GM12878 (cell line): ENCODE data around the gene IL16. TPM values are rescaled to one million over a fixed set of nuclear protein-coding genes. Genes with fewer than 3 reads are reported as not detected.

Source experiments
- ATAC-seq: fragments of 200-7000 bp; cut with Tn5 transposase; 3 replicates; pipeline ENCODE4 v1.9.1; 2020; ENCODE audit warnings: mild to moderate bottlenecking, moderate library complexity
- BruUV-seq: library from RNA; stranded (reverse); fragments of 400-500 nt; replicated peaks from 2 replicates; lab custom pipeline; 2021; lab: Mats Ljungman, UMichigan
- CTCF ChIA-PET: fragments of 300-600 bp; sonication (Branson Sonifier 250); formaldehyde crosslinking; extraction: SDS; loops from one replicate; lab custom pipeline; 2021; ENCODE audit warnings: inconsistent platforms; lab: Yijun Ruan, JAX
- POLR2A ChIA-PET: fragments of 350-600 bp; formaldehyde crosslinking; extraction: SDS; loops from one replicate; lab custom pipeline; 2021; ENCODE audit warnings: inconsistent platforms; lab: Charles Lee
- RAD21 ChIA-PET: fragments of 300-600 bp; sonication (Branson Sonifier 250); formaldehyde crosslinking; loops from one replicate; lab custom pipeline; 2023; ENCODE audit warnings: antibody characterized with exemption; ENCODE audit not compliant: unreplicated experiment; lab: Charles Lee
- SMC1A ChIA-PET: fragments of 300-600 bp; sonication (Branson Sonifier 250); formaldehyde crosslinking; loops from one replicate; lab custom pipeline; 2023; ENCODE audit not compliant: unreplicated experiment, uncharacterized antibody; lab: Charles Lee
- DNase-seq: peaks from one replicate; pipeline ENCODE4 v3.0.0-alpha.2; 2011; ENCODE audit warnings: low read depth, low spot score
- FAIRE-seq: peaks from 3 replicates; lab custom pipeline; 2011; peaks lifted over from hg19 to GRCh38; lab: Jason Lieb, UNC
- H2AFZ ChIP-seq: 2 replicates; pipeline ENCODE4 v1.6.0; 2011; ENCODE audit warnings: low read depth, low read length, control low read depth; ENCODE audit not compliant: control insufficient read depth
- H3K27ac ChIP-seq: 2 replicates; pipeline ENCODE4 v1.5.1; 2011; ENCODE audit warnings: control low read depth; ENCODE audit not compliant: control insufficient read depth, insufficient read depth
- H3K27me3 ChIP-seq, 2 experiments: replicated peaks in 1 of 2; 2 replicates each; pipeline versions ENCODE4 v1.6.0 to v1.6.1; 2011; ENCODE audit warnings: low read length in 1 of 2; ENCODE audit not compliant: control insufficient read depth in 2 of 2, insufficient read depth in 2 of 2
- H3K36me3 ChIP-seq, 2 experiments: 2 replicates each; pipeline ENCODE4 v1.5.1; 2011; ENCODE audit warnings: low read length in 1 of 2; ENCODE audit not compliant: control insufficient read depth in 2 of 2, insufficient read depth in 2 of 2
- H3K4me1 ChIP-seq: 2 replicates; pipeline ENCODE4 v1.6.1; 2011; ENCODE audit warnings: mild to moderate bottlenecking, low read length, moderate library complexity, mixed read lengths; ENCODE audit not compliant: control insufficient read depth, insufficient read depth
- H3K4me2 ChIP-seq: 2 replicates; pipeline ENCODE4 v1.6.0; 2011; ENCODE audit warnings: control low read depth; ENCODE audit not compliant: control insufficient read depth, insufficient read depth
- H3K4me3 ChIP-seq: fragments of 200-600 bp; sonication (generic); 2 replicates; pipeline ENCODE4 v1.5.1; 2016
- H3K79me2 ChIP-seq: 2 replicates; pipeline ENCODE4 v1.6.0; 2011; ENCODE audit warnings: low read length; ENCODE audit not compliant: control insufficient read depth, insufficient read depth
- H3K9ac ChIP-seq: 2 replicates; pipeline ENCODE4 v1.8.0; 2011; ENCODE audit warnings: low read length, control low read depth, mixed read lengths; ENCODE audit not compliant: control insufficient read depth, insufficient read depth
- H3K9me3 ChIP-seq: replicated peaks from 3 replicates; pipeline ENCODE4 v1.5.1; 2011; ENCODE audit warnings: mild to moderate bottlenecking, low read length; ENCODE audit not compliant: control insufficient read depth, insufficient read depth
- H4K20me1 ChIP-seq: 2 replicates; pipeline ENCODE4 v1.6.0; 2011; ENCODE audit not compliant: control insufficient read depth, insufficient read depth
- CBX3 ChIP-seq: fragments of 200-600 bp; sonication (generic); IDR thresholded peaks from 2 replicates; pipeline ENCODE4 v1.6.1; 2016; ENCODE audit warnings: low read depth, borderline replicate concordance
- CREB1 ChIP-seq: IDR thresholded peaks from 2 replicates; pipeline ENCODE4 v1.6.1; 2012; ENCODE audit warnings: low read depth, mild to moderate bottlenecking, inconsistent platforms
- FOXM1 ChIP-seq: IDR thresholded peaks from 2 replicates; pipeline ENCODE4 v1.6.1; 2012; ENCODE audit warnings: low read depth, mild to moderate bottlenecking, inconsistent platforms, low read length, moderate library complexity
- NBN ChIP-seq: fragments of 450-650 bp; IDR thresholded peaks from 2 replicates; pipeline ENCODE4 v1.6.1; 2016
- RCOR1 ChIP-seq: conservative IDR thresholded peaks from 2 replicates; pipeline ENCODE4 v1.6.1; 2012; ENCODE audit warnings: low read depth, low read length, improper control_type of control experiment
- SIN3A ChIP-seq: IDR thresholded peaks from 2 replicates; pipeline ENCODE4 v1.6.1; 2012; ENCODE audit warnings: low read depth, low read length, improper control_type of control experiment
- SMARCA5 ChIP-seq: fragments of 450-650 bp; IDR thresholded peaks from 2 replicates; pipeline ENCODE4 v1.6.1; 2017; ENCODE audit warnings: mild to moderate bottlenecking
- SPI1 ChIP-seq: IDR thresholded peaks from 2 replicates; pipeline ENCODE4 v1.6.1; 2011; ENCODE audit warnings: low read depth, mild to moderate bottlenecking, low read length, moderate library complexity, borderline replicate concordance; ENCODE audit not compliant: insufficient read depth
- TAF1 ChIP-seq: IDR thresholded peaks from 2 replicates; pipeline ENCODE4 v1.6.1; 2011; ENCODE audit warnings: mild to moderate bottlenecking, low read depth, low read length, borderline replicate concordance
- WRNIP1 ChIP-seq: IDR thresholded peaks from 2 replicates; pipeline ENCODE4 v1.6.1; 2011; ENCODE audit warnings: low read depth, low read length, improper control_type of control experiment, borderline replicate concordance
- ZBTB4 ChIP-seq: fragments of 450-650 bp; formaldehyde crosslinking; IDR thresholded peaks from 2 replicates; pipeline ENCODE4 v1.4.0; 2022; ENCODE audit warnings: mild to moderate bottlenecking, moderate library complexity
- ZNF274 ChIP-seq: IDR thresholded peaks from one replicate; pipeline ENCODE4 v1.8.0; 2011; ENCODE audit not compliant: insufficient read length, insufficient read depth
- ZSCAN29 ChIP-seq: fragments of 450-650 bp; IDR thresholded peaks from 2 replicates; pipeline ENCODE4 v1.6.1; 2017; ENCODE audit warnings: mild to moderate bottlenecking, moderate library complexity
- ZZZ3 ChIP-seq: IDR thresholded peaks from 2 replicates; pipeline ENCODE4 v1.6.1; 2011; ENCODE audit warnings: low read depth; ENCODE audit not compliant: control insufficient read depth, insufficient read length
- WGBS: methylation state at CpG from one replicate; pipeline ENCODE4 v1.1.6; 2016; ENCODE audit warnings: low lambda C conversion rate; ENCODE audit not compliant: insufficient replicate concordance, insufficient coverage; ENCODE audit errors: missing lambda C conversion rate; 5-methylcytosine and 5-hydroxymethylcytosine counted together
- in situ Hi-C: fragments of 300-500 bp; cut with MboI; formaldehyde crosslinking; loops from 9 replicates; pipeline ENCODE4 v1.14.3; 2018; ENCODE audit warnings: mixed read lengths
- intact Hi-C: fragments of 100-400 bp; cut with micrococcal nuclease; formaldehyde crosslinking; loops from one replicate; pipeline ENCODE4 v1.14.2; 2022; ENCODE audit not compliant: unreplicated experiment
- polyA plus RNA-seq, 11 experiments: library from polyadenylated mRNA; depleted of rRNA in 4 of 11; unstranded in 6 of 11; stranded (reverse) in 5 of 11; fragments of >200 nt; fragmentation: Nextera tagmentation in 4 of 11; fragmentation: Illumina TruSeq in 1 of 11; extraction: Ambion mirVana in 4 of 11; extraction: Trizol in 1 of 11; gene quantifications; 1 replicate in 1 of 11; 2 replicates in 10 of 11; pipeline versions ENCODE4 v1.2.1 to v1.2.3, GENCODE V29; 2011 to 2016; ENCODE audit warnings: inconsistent platforms in 2 of 11, missing spikeins in 2 of 11, low read depth in 1 of 11
- total RNA-seq, 4 experiments: library from RNA; depleted of rRNA in 3 of 4; stranded (reverse); fragments of >200 nt in 3 of 4; fragmentation: Illumina TruSeq in 1 of 4; extraction: Trizol in 1 of 4; gene quantifications; 2 replicates each; pipeline versions ENCODE4 v1.2.1 to v1.2.3, GENCODE V29; 2013 to 2021
- TF ChIP-seq, protein P1 (sequence below): fragments of 150-350 bp; IDR thresholded peaks from 2 replicates; pipeline ENCODE4 v1.6.1; 2014; ENCODE audit warnings: mild to moderate bottlenecking, low read depth, low read length
- TF ChIP-seq, protein P2 (sequence below): fragments of 450-650 bp; IDR thresholded peaks from 2 replicates; pipeline ENCODE4 v1.6.1; 2017; ENCODE audit warnings: borderline replicate concordance

The IL16 gene
- total and polyA plus RNA-seq, 10 of the 15 experiments (the other 5 are each of a cell fraction or from before 2014, with no cell fraction given) = 21.7 to 206 (median 44.5) TPM

DNA sequence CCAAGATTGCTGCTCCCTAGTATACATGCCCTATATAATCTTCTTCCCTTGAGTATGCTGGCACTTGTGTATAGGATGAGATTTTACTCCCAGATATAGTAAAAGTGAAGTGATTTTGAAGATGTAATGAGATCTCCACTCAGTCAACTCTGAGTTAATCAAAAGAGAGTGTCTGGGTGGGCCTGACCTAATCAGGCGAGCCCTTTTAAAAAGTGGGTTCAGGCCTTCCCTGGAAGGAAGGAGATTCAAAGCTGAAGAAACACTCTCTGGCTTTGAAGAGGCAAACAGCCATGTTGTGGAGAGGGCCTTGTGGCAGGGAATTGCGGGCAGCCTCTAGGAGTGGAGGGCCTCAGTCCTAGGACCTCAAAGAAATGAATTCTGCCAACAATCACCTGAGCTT lies 132.8 kb downstream of the IL16 start (continued):
- TF ChIP-seq NBN (no peak), SMARCA5 (no peak), WRNIP1 (no peak), FOXM1 (no peak)
- TF ChIP-seq, protein P1, sequence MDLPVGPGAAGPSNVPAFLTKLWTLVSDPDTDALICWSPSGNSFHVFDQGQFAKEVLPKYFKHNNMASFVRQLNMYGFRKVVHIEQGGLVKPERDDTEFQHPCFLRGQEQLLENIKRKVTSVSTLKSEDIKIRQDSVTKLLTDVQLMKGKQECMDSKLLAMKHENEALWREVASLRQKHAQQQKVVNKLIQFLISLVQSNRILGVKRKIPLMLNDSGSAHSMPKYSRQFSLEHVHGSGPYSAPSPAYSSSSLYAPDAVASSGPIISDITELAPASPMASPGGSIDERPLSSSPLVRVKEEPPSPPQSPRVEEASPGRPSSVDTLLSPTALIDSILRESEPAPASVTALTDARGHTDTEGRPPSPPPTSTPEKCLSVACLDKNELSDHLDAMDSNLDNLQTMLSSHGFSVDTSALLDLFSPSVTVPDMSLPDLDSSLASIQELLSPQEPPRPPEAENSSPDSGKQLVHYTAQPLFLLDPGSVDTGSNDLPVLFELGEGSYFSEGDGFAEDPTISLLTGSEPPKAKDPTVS = no peak
- TF ChIP-seq, protein P2, sequence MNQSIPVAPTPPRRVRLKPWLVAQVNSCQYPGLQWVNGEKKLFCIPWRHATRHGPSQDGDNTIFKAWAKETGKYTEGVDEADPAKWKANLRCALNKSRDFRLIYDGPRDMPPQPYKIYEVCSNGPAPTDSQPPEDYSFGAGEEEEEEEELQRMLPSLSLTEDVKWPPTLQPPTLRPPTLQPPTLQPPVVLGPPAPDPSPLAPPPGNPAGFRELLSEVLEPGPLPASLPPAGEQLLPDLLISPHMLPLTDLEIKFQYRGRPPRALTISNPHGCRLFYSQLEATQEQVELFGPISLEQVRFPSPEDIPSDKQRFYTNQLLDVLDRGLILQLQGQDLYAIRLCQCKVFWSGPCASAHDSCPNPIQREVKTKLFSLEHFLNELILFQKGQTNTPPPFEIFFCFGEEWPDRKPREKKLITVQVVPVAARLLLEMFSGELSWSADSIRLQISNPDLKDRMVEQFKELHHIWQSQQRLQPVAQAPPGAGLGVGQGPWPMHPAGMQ = no peak

DNA sequence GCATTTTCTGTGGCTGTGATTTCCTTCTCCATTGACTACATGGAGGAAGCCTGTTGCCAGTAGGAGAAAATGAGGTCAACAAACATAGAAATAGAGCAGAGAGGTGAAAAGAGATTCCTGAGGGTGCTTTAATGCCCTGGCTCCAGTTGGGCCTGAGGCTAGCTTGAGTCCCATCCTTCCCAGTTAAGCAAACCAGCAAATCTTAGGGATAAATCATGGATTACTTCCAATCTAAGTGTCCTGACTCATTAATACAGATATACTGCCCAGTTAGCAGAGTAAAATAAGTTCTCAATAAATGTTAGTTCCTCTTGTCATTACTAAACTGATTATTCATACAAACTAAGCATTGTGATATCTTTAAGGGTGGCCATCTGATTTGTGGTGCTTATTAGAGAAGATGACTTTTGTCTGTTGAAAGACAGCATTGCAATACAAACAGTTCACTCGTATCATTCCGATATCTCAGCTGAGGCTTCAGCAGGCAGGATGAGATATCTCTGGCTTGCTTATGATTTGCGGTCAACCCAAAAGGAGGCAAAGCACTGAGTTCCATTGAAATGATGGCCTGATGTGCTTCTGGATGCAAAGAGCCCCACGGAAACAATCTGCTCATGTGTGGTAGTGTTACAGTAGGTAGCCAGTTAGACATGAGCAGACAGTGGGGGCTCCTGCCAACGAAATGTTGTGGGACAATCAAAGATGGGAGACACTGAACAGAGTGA lies 133.8 kb downstream of the IL16 start:
- no TSS peak for BruUV-seq
- Histone ChIP-seq H4K20me1 (no peaks in the 10 kb centered on the region), H3K9me3 (no peaks in the 10 kb centered on the region), H3K36me3 (no peaks in the 10 kb centered on the region), H3K9ac (no peak overlapping the region), H3K27me3 (no peaks in the 10 kb centered on the region), H2AFZ (no peak overlapping the region), H3K79me2 (no peaks in the 10 kb centered on the region), H3K4me3 (no peak overlapping the region), H3K27ac (no peak overlapping the region), H3K4me2 (no peak overlapping the region), H3K4me1 (no peaks in the 10 kb centered on the region)
- in situ Hi-C loops = no loop called here
- ChIA-PET CTCF (interaction anchor here (9.2 to 11.3 kb wide), 2 partner anchors 54 to 63 kb away, joined by 142 to 242 read pairs; no protein-coding TSS in a partner anchor), SMC1A (interaction anchor here (1.0 to 2.6 kb wide), 4 partner anchors 39 to 65 kb away, joined by 4 to 16 read pairs (median 8); no protein-coding TSS in a partner anchor), RAD21 (no interaction called here), POLR2A (no interaction called here)
- intact Hi-C loops = no loop called here
- DNase-seq (no peak), ATAC-seq (no peak), FAIRE-seq (no peak)
- WGBS = 77% methylated on average over 5 of the region's 5 CpGs
- TF ChIP-seq RCOR1 = no peak
- no peak for TF ChIP-seq CBX3
- no peak for TF ChIP-seq ZZZ3
- TF ChIP-seq TAF1 = no peak
- no peak for TF ChIP-seq SPI1
- no peak for TF ChIP-seq ZBTB4 (CRISPR knock-in tag)
- TF ChIP-seq SIN3A = no peak
- no peak for TF ChIP-seq ZSCAN29
- TF ChIP-seq CREB1 = no peak
- TF ChIP-seq ZNF274 = no peak
